GM23338 (cell line): Measurements from ENCODE around the gene CD38. TPM values are rescaled to one million over a fixed set of nuclear protein-coding genes. Genes with fewer than 3 reads are reported as not detected.

ENCODE experiments used
- ATAC-seq: fragments of 200-7000 bp; cut with Tn5 transposase; 3 replicates; pipeline ENCODE4 v1.9.1; 2020
- DNase-seq: peaks from one replicate; pipeline ENCODE4 v3.0.0-alpha.2; 2015; ENCODE audit warnings: low spot score
- H2AFZ ChIP-seq: fragments of 200-600 bp; sonication (generic); 2 replicates; pipeline ENCODE4 v1.8.0; 2016; ENCODE audit warnings: antibody characterized with exemption, mild to moderate bottlenecking, moderate library complexity
- H3F3A ChIP-seq: fragments of 200-600 bp; sonication (generic); replicated peaks from 2 replicates; pipeline ENCODE4 v1.8.0; 2017; ENCODE audit warnings: antibody characterized with exemption, mixed run types, low read depth
- H3K27ac ChIP-seq: fragments of 200-600 bp; sonication (generic); 2 replicates; pipeline ENCODE4 v1.6.1; 2016; ENCODE audit warnings: low read depth
- H3K27me3 ChIP-seq: fragments of 200-600 bp; sonication (generic); 2 replicates; pipeline ENCODE4 v1.8.0; 2016; ENCODE audit warnings: mild to moderate bottlenecking, mixed run types, moderate library complexity; ENCODE audit not compliant: insufficient read depth
- H3K36me3 ChIP-seq: fragments of 200-600 bp; sonication (generic); 2 replicates; pipeline ENCODE4 v1.8.0; 2016; ENCODE audit warnings: mild to moderate bottlenecking; ENCODE audit not compliant: insufficient read depth
- H3K4me1 ChIP-seq: fragments of 200-600 bp; sonication (generic); 2 replicates; pipeline ENCODE4 v1.8.0; 2016; ENCODE audit warnings: mild to moderate bottlenecking, moderate library complexity; ENCODE audit not compliant: insufficient read depth
- H3K4me2 ChIP-seq: fragments of 200-600 bp; sonication (generic); 2 replicates; pipeline ENCODE4 v1.7.1; 2017; ENCODE audit warnings: mixed run types
- H3K4me3 ChIP-seq: fragments of 200-600 bp; sonication (generic); 2 replicates; pipeline ENCODE4 v1.6.1; 2016; ENCODE audit warnings: mixed run types
- H3K79me2 ChIP-seq: fragments of 200-600 bp; sonication (generic); replicated peaks from 2 replicates; pipeline ENCODE4 v1.8.0; 2017; ENCODE audit warnings: mild to moderate bottlenecking; ENCODE audit not compliant: insufficient read depth
- H3K9me2 ChIP-seq: fragments of 200-600 bp; sonication (generic); 2 replicates; pipeline ENCODE4 v1.8.0; 2017; ENCODE audit not compliant: insufficient read depth
- H4K20me1 ChIP-seq: fragments of 200-600 bp; sonication (generic); replicated peaks from 2 replicates; pipeline ENCODE4 v1.8.0; 2017; ENCODE audit warnings: mild to moderate bottlenecking; ENCODE audit not compliant: insufficient read depth
- H3K27ac Mint-ChIP-seq: 2 replicates; pipeline ENCODE4 v1.8.0; 2020; ENCODE audit warnings: inconsistent platforms, mild to moderate bottlenecking, moderate library complexity, mixed read lengths
- H3K27me3 Mint-ChIP-seq: 3 replicates; pipeline ENCODE4 v1.8.0; 2022; ENCODE audit warnings: low read depth, mild to moderate bottlenecking, moderate library complexity, mixed read lengths, inconsistent platforms; ENCODE audit not compliant: insufficient read depth, poor library complexity
- H3K36me3 Mint-ChIP-seq: 3 replicates; pipeline ENCODE4 v1.8.0; 2021; ENCODE audit warnings: low read depth, mild to moderate bottlenecking, inconsistent platforms, moderate library complexity, mixed read lengths
- H3K4me1 Mint-ChIP-seq: 3 replicates; pipeline ENCODE4 v1.8.0; 2020; ENCODE audit warnings: mild to moderate bottlenecking, inconsistent platforms, mixed read lengths
- H3K4me3 Mint-ChIP-seq: 3 replicates; pipeline ENCODE4 v1.8.0; 2021; ENCODE audit warnings: moderate library complexity, mild to moderate bottlenecking, inconsistent platforms, mixed read lengths
- H3K9me3 Mint-ChIP-seq: 3 replicates; pipeline ENCODE4 v1.8.0; 2020; ENCODE audit warnings: moderate library complexity, mild to moderate bottlenecking, inconsistent platforms, mixed read lengths
- CREB1 ChIP-seq: fragments of 250-450 bp; sonication (Bioruptor Pico); IDR thresholded peaks from 2 replicates; pipeline ENCODE4 v1.5.0; 2020; ENCODE audit warnings: low read depth, mild to moderate bottlenecking, moderate library complexity
- CTCF ChIP-seq, 2 experiments: fragments of 200-600 bp in 1 of 2; sonication (generic) in 1 of 2; conservative IDR thresholded peaks; 2 replicates each; pipeline versions ENCODE4 v1.5.1 to v1.6.1; 2016 to 2017; ENCODE audit warnings: antibody characterized with exemption in 2 of 2, low read depth in 2 of 2, mild to moderate bottlenecking in 2 of 2, moderate library complexity in 1 of 2
- EZH2 ChIP-seq: fragments of 200-600 bp; sonication (generic); IDR thresholded peaks from one replicate; pipeline ENCODE4 v1.8.0; 2017; ENCODE audit warnings: antibody characterized with exemption, mild to moderate bottlenecking, low read depth; ENCODE audit not compliant: unreplicated experiment
- JUNB ChIP-seq: IDR thresholded peaks from one replicate; pipeline ENCODE4 v1.6.1; 2016; ENCODE audit warnings: antibody characterized with exemption; ENCODE audit not compliant: unreplicated experiment
- POLR2AphosphoS5 ChIP-seq: IDR thresholded peaks from 2 replicates; pipeline ENCODE4 v1.6.1; 2016; ENCODE audit warnings: antibody characterized with exemption, low read depth
- REST ChIP-seq: IDR thresholded peaks from one replicate; pipeline ENCODE4 v1.6.1; 2018; ENCODE audit warnings: antibody characterized with exemption; ENCODE audit not compliant: unreplicated experiment
- STAT1 ChIP-seq: IDR thresholded peaks from one replicate; pipeline ENCODE4 v1.6.1; 2016; ENCODE audit warnings: antibody characterized with exemption; ENCODE audit not compliant: unreplicated experiment
- ZNF114 ChIP-seq: fragments of 250-450 bp; sonication (Bioruptor Pico); IDR thresholded peaks from 2 replicates; pipeline ENCODE4 v1.5.0; 2020; ENCODE audit warnings: mild to moderate bottlenecking, moderate library complexity
- ZNF331 ChIP-seq: fragments of 250-450 bp; sonication (Bioruptor Pico); IDR thresholded peaks from 2 replicates; pipeline ENCODE4 v1.5.0; 2020; ENCODE audit warnings: low read depth, mild to moderate bottlenecking, moderate library complexity
- ZNF462 ChIP-seq: fragments of 250-450 bp; sonication (Bioruptor Pico); IDR thresholded peaks from 2 replicates; pipeline ENCODE4 v1.5.0; 2020; ENCODE audit warnings: mild to moderate bottlenecking, moderate library complexity
- polyA plus RNA-seq: library from polyadenylated mRNA; unstranded; fragments of >200 nt; fragmentation: Nextera tagmentation; extraction: Ambion mirVana; gene quantifications from 2 replicates; pipeline ENCODE4 v1.2.1, GENCODE V29; 2016
- total RNA-seq: library from RNA; depleted of rRNA; stranded (reverse); fragments of >200 nt; shearing (Covaris generic); gene quantifications from 2 replicates; pipeline ENCODE4 v1.2.3, GENCODE V29; 2014

The CD38 gene
- total and polyA plus RNA-seq, 2 experiments from 2014 or later: 0.17 to 0.24 TPM

GRCh38 chr4:15753081-15753480 is 25.0 kb upstream of the CD38 start:
- Histone ChIP-seq H3K27ac (no peak overlapping the region), H3K4me1 (no peaks in the 10 kb centered on the region), H3K79me2 (no peaks in the 10 kb centered on the region), H3K27me3 (no peaks in the 10 kb centered on the region), H3F3A (no peaks in the 10 kb centered on the region), H3K9me2 (no peaks in the 10 kb centered on the region; the same call in 1 of the 2 replicates), H3K4me3 (no peak overlapping the region), H4K20me1 (no peaks in the 10 kb centered on the region), H3K36me3 (no peaks in the 10 kb centered on the region), H2AFZ (no peak overlapping the region), H3K4me2 (no peak overlapping the region)
- Mint-ChIP-seq H3K4me1 (no peaks in the 10 kb centered on the region), H3K36me3 (no peaks in the 10 kb centered on the region), H3K9me3 (no peaks in the 10 kb centered on the region), H3K27ac (no peak overlapping the region), H3K4me3 (no peak overlapping the region), H3K27me3 (peaks cover 1% of the 10 kb centered on the region)
- DNase-seq (no peak), ATAC-seq (no peak)
- TF ChIP-seq ZNF114: no peak

GRCh38 chr4:15753786-15754185 is 24.3 kb upstream of the CD38 start:
- no peak overlapping the region for H3K27ac Mint-ChIP-seq
- no peaks in the 10 kb centered on the region for H3K79me2 ChIP-seq
- TF ChIP-seq ZNF114 (no peak), ZNF331 (CRISPR knock-in tag) (no peak), STAT1 (no peak), POLR2AphosphoS5 (no peak), REST (no peak), ZNF462 (CRISPR knock-in tag) (no peak), JUNB (no peak), EZH2 (no peak), CTCF (conservative IDR thresholded peaks at IDR 0.05; ENCODE audit: low read depth in 2 of 2) (no peak), CREB1 (CRISPR knock-in tag) (no peak)

More at GRCh38 chr4:15753786-15754185, 24.3 kb upstream of the CD38 start:
- DNase-seq (no peak), ATAC-seq (no peak)
- Mint-ChIP-seq H3K27me3 (peaks cover 1% of the 10 kb centered on the region), H3K9me3 (no peaks in the 10 kb centered on the region), H3K4me1 (no peaks in the 10 kb centered on the region), H3K4me3 (no peak overlapping the region), H3K36me3 (no peaks in the 10 kb centered on the region)
- H3K36me3 ChIP-seq: 0 out of 2 replicates have a peak, but pooled peaks cover 6% of the 10 kb centered on the region
- no peaks in the 10 kb centered on the region for H3K4me1 ChIP-seq
- no peak overlapping the region for H3K27ac ChIP-seq
- no peak overlapping the region; the same call in 1 of the 2 replicates for H2AFZ ChIP-seq
- no peaks in the 10 kb centered on the region; the same call in 1 of the 2 replicates for H3K9me2 ChIP-seq
- no peak overlapping the region for H3K4me2 ChIP-seq
- H3K4me3 ChIP-seq: no peak overlapping the region
- no peaks in the 10 kb centered on the region for H4K20me1 ChIP-seq
- H3F3A ChIP-seq: no peaks in the 10 kb centered on the region
- H3K27me3 ChIP-seq: no peaks in the 10 kb centered on the region
